Stomach smooth muscle (tissue), 2 donors: ENCODE measurements around the gene CSF1.

Experiments
- H3K27ac ChIP-seq: one replicate; pipeline ENCODE4 v1.7.0; 2013; ENCODE audit warnings: mild to moderate bottlenecking, low read length, inconsistent platforms
- H3K27me3 ChIP-seq, 2 donors: one replicate each; pipeline ENCODE4 v1.7.0; 2013; ENCODE audit warnings: low read length in 2 of 2; ENCODE audit not compliant: insufficient read depth in 2 of 2, control insufficient read depth in 1 of 2
- H3K36me3 ChIP-seq, 2 donors: one replicate each; pipeline ENCODE4 v1.7.0; 2013; ENCODE audit warnings: low read length in 2 of 2; ENCODE audit not compliant: control insufficient read depth in 2 of 2, insufficient read depth in 2 of 2
- H3K4me1 ChIP-seq: one replicate; pipeline ENCODE4 v1.7.0; 2013; ENCODE audit warnings: low read length; ENCODE audit not compliant: control insufficient read depth, insufficient read depth
- H3K4me3 ChIP-seq, 2 donors: one replicate each; pipeline ENCODE4 v1.7.0; 2013; ENCODE audit warnings: low read length in 2 of 2
- H3K9ac ChIP-seq, 2 donors: one replicate each; pipeline ENCODE4 v1.7.0; 2013; ENCODE audit warnings: low read length in 2 of 2, mild to moderate bottlenecking in 1 of 2
- H3K9me3 ChIP-seq, 2 donors: one replicate each; pipeline ENCODE4 v1.7.0; 2013; ENCODE audit warnings: low read length in 2 of 2; ENCODE audit not compliant: control insufficient read depth in 2 of 2
- donor health status: healthy.
- donor health status: Pancreatic carcinoma.

CSF1 gene

DNA sequence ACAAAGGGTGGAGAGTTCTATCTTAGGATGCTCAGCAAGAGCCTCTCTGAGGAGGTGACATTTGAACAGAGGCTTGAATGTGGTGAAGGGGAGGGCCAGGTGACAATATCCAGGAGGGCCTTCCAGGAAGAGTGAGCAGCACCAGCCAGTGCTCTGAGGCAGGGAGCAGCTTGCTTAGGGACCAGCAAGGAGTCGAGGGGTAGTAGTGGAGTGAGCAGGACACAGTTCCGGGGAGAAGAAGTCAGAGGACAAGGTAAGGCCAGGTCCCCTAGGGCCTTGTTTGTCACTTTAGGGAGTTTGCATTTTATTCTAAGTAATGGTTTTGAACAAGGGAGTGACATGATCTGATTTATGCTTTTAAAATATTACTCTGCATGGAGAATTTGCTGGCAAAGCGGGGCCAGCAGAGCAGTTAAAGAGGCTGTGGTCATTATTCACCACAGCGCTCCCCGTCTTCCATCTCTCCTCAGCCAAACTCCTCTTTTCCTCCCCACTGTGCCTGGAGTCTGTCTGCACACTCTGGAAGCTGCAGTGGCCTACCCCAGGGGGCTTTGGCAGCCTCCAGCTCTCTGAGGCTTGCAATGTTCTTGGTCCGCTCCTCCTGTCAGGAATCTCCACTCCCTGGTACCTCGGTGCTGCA lies 17.0 kb upstream of the CSF1 start:
- Histone ChIP-seq H3K4me3 (no peak overlapping the region), H3K9ac (no peak overlapping the region), H3K27me3 (peaks cover 0 to 2% of the 10 kb centered on the region in 2 donors), H3K4me1 (peaks cover 10% of the 10 kb centered on the region), H3K36me3 (no peaks in the 10 kb centered on the region), H3K9me3 (no peaks in the 10 kb centered on the region), H3K27ac (no peak overlapping the region)

DNA sequence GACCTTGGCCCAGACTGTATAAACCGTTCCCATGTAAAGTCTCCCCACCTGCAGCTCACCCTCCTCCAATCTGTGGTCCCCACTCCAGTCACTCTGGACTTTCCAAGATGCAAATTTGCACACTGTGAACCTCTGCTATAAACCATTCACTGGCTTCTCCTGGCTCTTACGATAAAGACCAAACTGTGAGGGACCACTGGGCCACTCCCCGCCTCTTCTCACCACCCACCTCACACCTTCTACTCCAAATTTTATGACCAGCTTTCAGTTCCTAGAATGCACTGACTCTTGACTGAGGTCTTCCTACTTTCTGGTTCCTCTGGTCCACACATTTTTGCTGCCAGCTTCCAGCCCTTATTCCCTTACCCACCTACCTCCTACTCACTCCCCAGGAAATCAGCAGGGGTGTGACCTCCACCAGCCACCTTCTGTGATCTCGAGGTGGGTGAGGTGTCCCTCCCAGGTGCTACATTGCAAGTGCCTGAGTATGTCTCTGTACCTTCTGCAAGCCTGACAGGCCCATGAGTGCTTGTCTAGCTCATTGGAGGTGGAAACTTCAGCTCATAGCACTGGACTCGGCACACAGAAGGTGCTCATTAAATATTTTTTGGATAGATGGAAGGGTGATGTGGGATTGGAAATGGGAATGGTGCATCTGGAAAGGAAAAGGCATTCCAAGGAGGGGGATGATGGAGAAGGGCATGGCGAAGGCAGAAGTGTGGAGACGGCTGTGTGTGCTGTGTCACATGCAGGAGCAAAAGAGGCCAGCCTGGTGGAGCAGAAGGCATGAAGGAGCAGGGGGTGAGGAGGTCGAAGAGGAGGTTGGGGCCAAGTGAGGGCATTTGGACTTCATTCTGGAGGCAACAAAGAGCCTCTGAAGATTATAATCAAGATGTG lies 15.6 kb upstream of the CSF1 start:
- peaks cover 10% of the 10 kb centered on the region for H3K4me1 ChIP-seq
- H3K4me3 ChIP-seq, result no peak overlapping the region
- H3K27ac ChIP-seq, result no peak overlapping the region
- H3K9ac ChIP-seq, result no peak overlapping the region
- H3K27me3 ChIP-seq, result peaks cover 0 to 2% of the 10 kb centered on the region in 2 donors
- H3K9me3 ChIP-seq, result no peaks in the 10 kb centered on the region
- no peaks in the 10 kb centered on the region for H3K36me3 ChIP-seq

DNA sequence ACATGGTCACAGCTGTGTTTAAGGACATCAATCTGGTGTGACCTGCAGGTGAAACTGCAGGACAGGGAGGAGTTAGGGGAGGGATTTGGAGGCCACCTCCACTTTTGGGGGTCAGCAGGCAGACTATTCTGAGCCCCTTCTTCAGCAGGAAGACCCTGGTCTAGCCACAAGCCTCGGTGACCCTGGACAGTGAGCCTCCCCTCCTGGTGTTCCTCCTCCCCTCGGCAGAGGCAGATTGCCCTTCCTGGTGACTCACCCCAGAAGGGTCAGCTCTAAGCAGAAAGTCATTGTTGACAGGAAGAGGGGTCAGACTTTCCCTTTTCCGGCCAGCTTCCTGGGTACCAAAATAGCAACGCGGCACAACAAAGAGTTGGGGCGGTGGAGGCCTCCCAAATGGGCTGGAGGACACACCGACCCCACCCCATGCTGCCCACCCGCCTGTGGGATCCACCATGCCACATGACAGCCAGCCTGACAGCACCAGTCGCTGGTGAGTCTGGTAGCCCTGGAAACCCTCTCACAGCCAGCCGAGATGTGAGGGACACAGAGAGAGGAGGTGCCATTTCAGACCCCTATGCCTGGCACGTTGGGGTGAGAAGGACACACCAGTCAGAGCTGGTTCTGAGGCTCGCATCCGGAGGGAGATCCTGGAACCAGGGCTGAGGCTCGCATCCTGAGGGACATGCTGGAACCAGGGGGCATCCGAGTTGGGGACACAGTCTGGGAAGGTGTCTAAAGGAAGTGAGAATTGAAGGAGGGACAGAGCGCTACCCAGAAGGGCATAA lies 14.7 kb upstream of the CSF1 start:
- Histone ChIP-seq H3K4me1 (peaks cover 10% of the 10 kb centered on the region), H3K9ac (no peak overlapping the region), H3K27me3 (peaks cover 0 to 2% of the 10 kb centered on the region in 2 donors), H3K4me3 (no peak overlapping the region), H3K9me3 (no peaks in the 10 kb centered on the region), H3K27ac (no peak overlapping the region), H3K36me3 (no peaks in the 10 kb centered on the region)

DNA sequence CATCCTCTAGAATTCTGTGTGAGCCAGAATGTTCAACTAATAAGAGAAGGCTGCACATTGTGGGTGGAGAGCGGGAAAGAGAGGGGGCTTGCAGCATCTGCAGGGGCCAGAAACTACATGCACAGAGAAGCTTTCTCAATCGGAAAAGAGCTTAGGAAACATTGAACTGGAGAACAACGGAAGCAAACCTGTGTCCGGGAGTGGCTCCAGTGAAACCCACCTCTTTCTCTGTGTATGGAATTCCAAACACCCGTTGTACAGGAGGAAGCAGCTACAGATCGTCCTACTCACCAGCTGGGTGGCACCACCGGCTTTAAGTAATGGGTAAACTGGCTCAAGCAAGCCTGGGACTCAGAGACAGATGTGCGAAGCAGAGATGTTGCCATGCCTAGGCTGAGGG lies 14.0 kb upstream of the CSF1 start:
- H3K27ac ChIP-seq, result no peak overlapping the region

DNA sequence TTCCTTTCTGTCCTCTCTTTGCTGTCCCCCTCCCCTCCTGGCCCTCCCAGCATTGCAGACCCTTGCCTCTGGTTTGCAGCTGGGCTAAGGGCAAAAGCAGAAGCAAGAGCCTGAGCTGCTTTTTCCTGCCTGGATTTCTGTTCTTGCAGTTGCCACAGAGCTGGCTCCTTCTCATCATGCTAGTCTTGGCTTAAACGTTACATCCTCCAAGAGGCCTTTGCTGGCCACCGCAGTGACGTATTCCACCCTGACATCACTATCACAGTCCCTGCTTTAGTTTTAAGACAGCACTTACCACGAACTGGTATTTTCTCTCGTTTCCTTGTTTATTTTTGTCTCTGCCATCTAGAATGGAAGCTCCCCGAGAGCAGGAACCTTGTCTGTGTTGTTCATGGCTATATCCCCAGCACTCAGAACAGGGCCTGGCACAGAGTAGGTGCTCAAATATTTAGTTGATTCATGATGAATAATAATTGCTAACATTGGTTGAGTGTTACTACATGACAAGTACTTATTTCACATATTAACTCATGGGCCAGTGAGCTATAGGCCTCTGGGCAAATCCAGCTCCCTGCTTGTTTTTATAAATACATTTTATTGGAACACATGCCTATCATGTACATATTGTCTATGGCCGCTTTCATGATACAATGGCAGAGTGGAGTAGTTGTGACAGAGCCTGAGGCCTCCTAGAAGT lies 13.2 kb upstream of the CSF1 start:
- Histone ChIP-seq H3K27ac (no peak overlapping the region), H3K36me3 (no peaks in the 10 kb centered on the region), H3K27me3 (peaks cover 0 to 2% of the 10 kb centered on the region in 2 donors), H3K4me1 (peaks cover 7% of the 10 kb centered on the region), H3K9me3 (no peaks in the 10 kb centered on the region), H3K9ac (no peak overlapping the region), H3K4me3 (no peak overlapping the region)

More for the DNA sequence above, 14.0 kb upstream of the CSF1 start:
- H3K27me3 ChIP-seq, result peaks cover 0 to 2% of the 10 kb centered on the region in 2 donors
- no peak overlapping the region for H3K9ac ChIP-seq
- peaks cover 10% of the 10 kb centered on the region for H3K4me1 ChIP-seq
- no peaks in the 10 kb centered on the region for H3K36me3 ChIP-seq
- no peak overlapping the region for H3K4me3 ChIP-seq
- H3K9me3 ChIP-seq, result no peaks in the 10 kb centered on the region

DNA sequence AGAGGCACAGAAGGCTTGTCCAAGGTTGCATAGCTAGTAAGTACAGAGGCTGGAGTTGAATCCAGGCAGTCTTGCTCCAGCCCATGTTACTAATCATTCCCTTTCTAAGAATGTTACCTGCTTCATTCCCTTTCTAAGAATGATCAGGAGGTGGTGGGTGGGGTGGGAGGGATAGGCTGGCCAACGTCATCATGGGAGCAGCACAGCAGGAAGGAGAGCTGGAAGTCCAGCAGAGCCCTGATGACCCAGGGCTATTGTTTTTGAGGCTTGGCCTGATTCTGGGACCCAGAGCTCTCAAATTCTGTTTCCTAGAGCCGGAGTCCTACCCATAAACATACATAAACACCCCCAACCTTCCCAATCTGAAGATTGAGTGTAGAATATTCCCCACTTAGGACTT lies 11.8 kb upstream of the CSF1 start:
- Histone ChIP-seq H3K36me3 (no peaks in the 10 kb centered on the region), H3K27ac (no peak overlapping the region), H3K9ac (no peak overlapping the region), H3K27me3 (no peaks in the 10 kb centered on the region), H3K4me3 (no peak overlapping the region), H3K4me1 (peaks cover 5% of the 10 kb centered on the region), H3K9me3 (no peaks in the 10 kb centered on the region)

DNA sequence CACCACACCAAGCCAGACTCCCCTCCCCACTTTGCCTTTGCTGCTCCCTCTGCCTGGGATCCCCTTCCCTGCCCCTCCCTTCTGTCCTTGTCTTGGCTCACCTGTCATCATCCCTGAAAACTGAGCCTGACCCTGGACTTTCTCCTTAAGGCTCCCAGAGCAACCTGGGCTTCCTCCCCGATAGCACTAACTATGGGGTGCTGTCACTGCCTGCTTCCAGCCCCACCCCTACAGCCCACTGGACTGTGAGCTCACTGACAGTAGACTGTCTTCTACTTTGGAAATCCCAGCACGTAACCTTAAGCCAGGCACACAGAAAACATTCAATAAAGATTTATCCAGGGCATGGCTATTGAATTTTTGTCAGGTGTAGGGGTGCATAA lies 9.5 kb upstream of the CSF1 start:
- Histone ChIP-seq H3K9me3 (no peaks in the 10 kb centered on the region), H3K4me1 (peaks cover 4% of the 10 kb centered on the region)

DNA sequence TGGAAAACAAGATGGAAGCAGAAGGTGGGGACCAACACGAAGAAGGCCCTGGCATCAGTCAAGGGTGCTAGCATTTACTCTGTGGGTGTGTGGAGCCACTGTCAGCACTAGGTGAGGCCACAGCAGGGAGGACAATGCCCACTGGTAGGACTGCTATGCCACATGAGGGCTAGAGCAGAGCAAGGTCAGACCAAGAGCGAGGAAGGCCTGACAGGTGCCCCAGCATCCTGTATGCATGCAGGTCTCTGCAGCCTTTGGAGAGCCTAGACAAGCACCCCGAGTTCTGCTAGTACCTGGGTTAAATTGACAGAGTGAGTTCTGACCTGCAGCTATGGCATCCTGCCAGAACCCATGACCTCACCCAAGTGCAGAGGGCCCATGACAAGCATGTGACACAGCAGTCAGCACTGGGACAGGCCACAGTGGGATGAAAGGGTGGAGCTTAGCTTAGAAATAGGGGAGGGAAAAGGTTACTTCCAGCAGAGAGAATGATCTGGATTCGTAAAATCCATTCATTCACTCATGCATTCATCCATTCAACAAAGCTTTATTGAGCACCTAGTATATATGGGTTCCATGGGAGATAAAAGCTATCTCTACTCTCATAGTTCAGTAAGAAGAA lies 9.0 kb upstream of the CSF1 start:
- no peaks in the 10 kb centered on the region for H3K36me3 ChIP-seq
- no peak overlapping the region for H3K9ac ChIP-seq
- H3K4me3 ChIP-seq, result no peak overlapping the region
- no peak overlapping the region for H3K27ac ChIP-seq
- no peaks in the 10 kb centered on the region for H3K27me3 ChIP-seq
- H3K9me3 ChIP-seq, result no peaks in the 10 kb centered on the region
- no peaks in the 10 kb centered on the region for H3K4me1 ChIP-seq

More for the DNA sequence above, 9.5 kb upstream of the CSF1 start:
- Histone ChIP-seq H3K4me3 (no peak overlapping the region), H3K27ac (no peak overlapping the region), H3K9ac (no peak overlapping the region), H3K27me3 (no peaks in the 10 kb centered on the region), H3K36me3 (no peaks in the 10 kb centered on the region)

DNA sequence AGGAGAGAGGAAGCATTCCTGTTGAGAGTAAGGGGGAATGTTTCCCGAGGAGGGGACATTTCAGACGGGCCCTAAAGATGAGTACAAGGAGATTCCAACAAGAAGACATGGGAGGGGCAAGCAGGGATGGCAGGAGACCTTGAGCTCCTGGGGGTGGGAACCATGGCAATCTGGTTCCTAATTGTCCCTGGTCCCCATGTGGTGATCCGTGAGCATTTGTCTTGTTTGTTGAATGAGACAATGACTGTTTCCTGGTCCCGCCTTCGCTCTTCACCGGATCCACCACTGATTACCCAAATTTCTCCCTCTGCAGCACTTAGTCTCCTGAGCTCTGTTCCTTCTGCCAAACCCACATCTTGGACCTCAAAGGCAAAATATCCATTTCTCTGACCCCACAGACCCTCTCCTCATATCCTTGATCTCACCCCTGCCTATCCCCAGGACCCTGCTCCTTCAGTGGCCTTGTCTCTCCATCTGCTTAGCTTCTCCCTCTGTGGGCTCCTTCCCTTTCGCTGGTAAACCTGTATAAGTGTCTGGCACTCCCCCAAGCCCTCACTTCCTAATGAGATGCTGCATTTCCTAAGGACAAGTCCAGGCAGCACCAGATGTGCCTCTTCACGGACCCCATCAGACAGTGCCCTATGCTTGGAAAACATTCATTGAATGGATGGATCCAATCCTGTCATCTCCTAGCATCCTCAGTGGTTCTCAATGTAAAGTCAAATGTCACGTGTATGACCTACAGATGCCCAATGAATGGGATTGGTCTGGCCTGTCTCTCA lies 8.3 kb upstream of the CSF1 start:
- Histone ChIP-seq H3K36me3 (no peaks in the 10 kb centered on the region), H3K9ac (no peak overlapping the region), H3K9me3 (no peaks in the 10 kb centered on the region), H3K27me3 (no peaks in the 10 kb centered on the region), H3K27ac (no peak overlapping the region), H3K4me3 (no peak overlapping the region), H3K4me1 (no peaks in the 10 kb centered on the region)
